ENCODE results near the gene TSC1.

Gene TSC1

GRCh38 chr9:132896906-132897305 lies 47.5 kb downstream of the TSC1 start:
- no peak overlapping the region for H3K4me2 ChIP-seq (ENCODE audit: low read depth, low read length, poor library complexity, severe bottlenecking)
- peaks cover 30% of the 10 kb centered on the region; the same call in 1 of the 2 replicates for H3K36me3 ChIP-seq (ENCODE audit: insufficient read depth, low read length)
- no peaks in the 10 kb centered on the region for H3F3A ChIP-seq (ENCODE audit: low read depth)
- no peaks in the 10 kb centered on the region for H3K9me2 ChIP-seq (replicated peaks; ENCODE audit: low read depth, low read length)
- no peak overlapping the region for H3K4me3 ChIP-seq (ENCODE audit: low read length, poor library complexity, severe bottlenecking)
- no peaks in the 10 kb centered on the region for H3K27me3 ChIP-seq (ENCODE audit: insufficient read depth, low read length, poor library complexity, severe bottlenecking)
- H3K9me3 ChIP-seq (ENCODE audit: insufficient read depth, low read depth, low read length) = no peaks in the 10 kb centered on the region
- H4K20me1 ChIP-seq (ENCODE audit: insufficient read depth, low read length, poor library complexity, severe bottlenecking) = no peaks in the 10 kb centered on the region
- TF ChIP-seq CTCF (conservative IDR thresholded peaks at IDR 0.05; ENCODE audit: low read length) (no peak), EZH2phosphoT487 (IDR thresholded peaks at IDR 0.05; ENCODE audit: borderline replicate concordance) (no peak)
- no peak overlapping the region for H2AFZ ChIP-seq (ENCODE audit: low read length)
- no peaks in the 10 kb centered on the region for H3K79me2 ChIP-seq (ENCODE audit: insufficient read depth, low read length)
- H3K9ac ChIP-seq (ENCODE audit: low read depth, low read length, poor library complexity, severe bottlenecking) = no peak overlapping the region
- peaks cover 39% of the 10 kb centered on the region for H3K4me1 ChIP-seq (ENCODE audit: insufficient read depth, low read length, poor library complexity, severe bottlenecking)

- H3K9ac ChIP-seq (ENCODE audit: low read depth, low read length, poor library complexity, severe bottlenecking) = no peak overlapping the region
- H3K4me2 ChIP-seq (ENCODE audit: low read depth, low read length, poor library complexity, severe bottlenecking) = no peak overlapping the region
- no peaks in the 10 kb centered on the region for H3K9me2 ChIP-seq (replicated peaks; ENCODE audit: low read depth, low read length)
- H3K27me3 ChIP-seq (ENCODE audit: insufficient read depth, low read length, poor library complexity, severe bottlenecking) = no peaks in the 10 kb centered on the region
- no peaks in the 10 kb centered on the region for H4K20me1 ChIP-seq (ENCODE audit: insufficient read depth, low read length, poor library complexity, severe bottlenecking)
- H2AFZ ChIP-seq (ENCODE audit: low read length) = no peak overlapping the region
- TF ChIP-seq EZH2phosphoT487 (IDR thresholded peaks at IDR 0.05; ENCODE audit: borderline replicate concordance) = no peak
- no peak for TF ChIP-seq CTCF (conservative IDR thresholded peaks at IDR 0.05; ENCODE audit: low read length)
- no peak overlapping the region for H3K4me3 ChIP-seq (ENCODE audit: low read length, poor library complexity, severe bottlenecking)
- peaks cover 30% of the 10 kb centered on the region; the same call in 1 of the 2 replicates for H3K36me3 ChIP-seq (ENCODE audit: insufficient read depth, low read length)
- no peaks in the 10 kb centered on the region for H3K9me3 ChIP-seq (ENCODE audit: insufficient read depth, low read depth, low read length)
- H3K4me1 ChIP-seq (ENCODE audit: insufficient read depth, low read length, poor library complexity, severe bottlenecking) = peaks cover 40% of the 10 kb centered on the region
- no peaks in the 10 kb centered on the region for H3K79me2 ChIP-seq (ENCODE audit: insufficient read depth, low read length)
- H3F3A ChIP-seq (ENCODE audit: low read depth) = no peaks in the 10 kb centered on the region
These were observed 48.2 kb downstream of the TSC1 start for GRCh38 chr9:132896264-132896663.

- Histone ChIP-seq H3K79me2 (ENCODE audit: insufficient read depth, low read length) (no peaks in the 10 kb centered on the region), H3K4me3 (ENCODE audit: low read length, poor library complexity, severe bottlenecking) (no peak overlapping the region), H2AFZ (ENCODE audit: low read length) (no peak overlapping the region), H3K9me2 (replicated peaks; ENCODE audit: low read depth, low read length) (no peaks in the 10 kb centered on the region), H3F3A (ENCODE audit: low read depth) (no peaks in the 10 kb centered on the region), H3K9ac (ENCODE audit: low read depth, low read length, poor library complexity, severe bottlenecking) (peak overlapping the region; percentile 45), H4K20me1 (ENCODE audit: insufficient read depth, low read length, poor library complexity, severe bottlenecking) (no peaks in the 10 kb centered on the region), H3K9me3 (ENCODE audit: insufficient read depth, low read depth, low read length) (no peaks in the 10 kb centered on the region), H3K4me1 (ENCODE audit: insufficient read depth, low read length, poor library complexity, severe bottlenecking) (peaks cover 47% of the 10 kb centered on the region), H3K27me3 (ENCODE audit: insufficient read depth, low read length, poor library complexity, severe bottlenecking) (no peaks in the 10 kb centered on the region), H3K36me3 (ENCODE audit: insufficient read depth, low read length) (peaks cover 27% of the 10 kb centered on the region; the same call in 1 of the 2 replicates), H3K4me2 (ENCODE audit: low read depth, low read length, poor library complexity, severe bottlenecking) (no peak overlapping the region)
- no peak for TF ChIP-seq CTCF (conservative IDR thresholded peaks at IDR 0.05; ENCODE audit: low read length)
- TF ChIP-seq EZH2phosphoT487 (IDR thresholded peaks at IDR 0.05; ENCODE audit: borderline replicate concordance) = no peak
These were observed 49.3 kb downstream of the TSC1 start for GRCh38 chr9:132894862-132895835.
